K562 (cell line): ENCODE data around the gene YKT6. TPM values are rescaled to one million over a fixed set of nuclear protein-coding genes. Genes with fewer than 3 reads are reported as not detected.

ENCODE experiments used
- CBFA2T2 ChIP-seq: fragments of 450-650 bp; conservative IDR thresholded peaks from 2 replicates; pipeline ENCODE4 v1.6.1; 2017; ENCODE audit warnings: mild to moderate bottlenecking
- CREM ChIP-seq: IDR thresholded peaks from 2 replicates; pipeline ENCODE4 v1.6.1; 2014; ENCODE audit warnings: antibody characterized with exemption, low read depth
- ESRRA ChIP-seq: fragments of 450-650 bp; IDR thresholded peaks from 2 replicates; pipeline ENCODE4 v1.6.1; 2014; ENCODE audit warnings: low read depth, mild to moderate bottlenecking, moderate library complexity, borderline replicate concordance
- GTF2A2 ChIP-seq: IDR thresholded peaks from 2 replicates; pipeline ENCODE4 v1.6.1; 2016; ENCODE audit warnings: mild to moderate bottlenecking, missing genetic modification characterization, missing compliant biosample characterization
- HEY1 ChIP-seq: fragments of 250-450 bp; sonication (Bioruptor Pico); IDR thresholded peaks from 2 replicates; pipeline ENCODE4 v1.5.0; 2020; ENCODE audit warnings: mild to moderate bottlenecking, moderate library complexity, borderline replicate concordance
- MAFK ChIP-seq: IDR thresholded peaks from 2 replicates; pipeline ENCODE4 v1.6.1; 2011; ENCODE audit warnings: low read length, improper control_type of control experiment
- PRDM10 ChIP-seq: fragments of 450-650 bp; IDR thresholded peaks from 2 replicates; pipeline ENCODE4 v1.6.1; 2018; ENCODE audit not compliant: partially characterized antibody
- RBBP5 ChIP-seq: fragments of 200-600 bp; sonication (generic); IDR thresholded peaks from 2 replicates; pipeline ENCODE4 v1.6.1; 2012; ENCODE audit warnings: borderline replicate concordance, mild to moderate bottlenecking, low read length, control low read depth, inconsistent platforms; ENCODE audit not compliant: insufficient read depth, poor library complexity, severe bottlenecking
- REST ChIP-seq, 2 experiments: fragments of 450-650 bp; formaldehyde crosslinking in 1 of 2; IDR thresholded peaks; 2 replicates each; pipeline versions ENCODE4 v1.4.0 to v1.6.1; 2014 to 2020; ENCODE audit warnings: mild to moderate bottlenecking in 2 of 2, borderline replicate concordance in 1 of 2, low read depth in 1 of 2
- ZBTB8A ChIP-seq: fragments of 450-650 bp; IDR thresholded peaks from 2 replicates; pipeline ENCODE4 v1.6.1; 2018; ENCODE audit warnings: mild to moderate bottlenecking, moderate library complexity; ENCODE audit not compliant: partially characterized antibody
- ZNF165 ChIP-seq: fragments of 250-450 bp; sonication (Bioruptor Pico); IDR thresholded peaks from 2 replicates; pipeline ENCODE4 v1.4.0; 2020; ENCODE audit warnings: borderline replicate concordance
- ZNF696 ChIP-seq: fragments of 250-450 bp; sonication (Bioruptor Pico); conservative IDR thresholded peaks from 2 replicates; pipeline ENCODE4 v1.4.0; 2020; ENCODE audit warnings: mild to moderate bottlenecking, moderate library complexity
- polyA plus RNA-seq, 8 experiments: library from polyadenylated mRNA; depleted of rRNA in 4 of 8; stranded (reverse) in 5 of 8; unstranded in 3 of 8; fragments of >200 nt; fragmentation: Nextera tagmentation in 2 of 8; fragmentation: Illumina TruSeq in 1 of 8; extraction: Ambion mirVana in 2 of 8; extraction: Trizol in 1 of 8; gene quantifications; 2 replicates each; pipeline versions ENCODE4 v1.2.1 to v1.2.3, GENCODE V29; 2011 to 2014; ENCODE audit warnings: inconsistent platforms in 1 of 8, missing spikeins in 1 of 8
- total RNA-seq, 7 experiments: library from RNA; depleted of rRNA in 6 of 7; stranded (reverse); fragments of >200 nt in 6 of 7; fragmentation: Illumina TruSeq in 2 of 7; extraction: Trizol in 2 of 7; gene quantifications; 2 replicates each; pipeline versions ENCODE4 v1.2.1 to v1.2.3, GENCODE V29; 2011 to 2021; ENCODE audit warnings: low replicate concordance in 1 of 7
- TF ChIP-seq, protein P1 (sequence below): fragments of 450-650 bp; formaldehyde crosslinking; IDR thresholded peaks from 2 replicates; pipeline ENCODE4 v1.4.0; 2020; ENCODE audit warnings: mild to moderate bottlenecking, moderate library complexity
- TF ChIP-seq, protein P2 (sequence below): fragments of 450-650 bp; IDR thresholded peaks from 2 replicates; pipeline ENCODE4 v1.6.1; 2016; ENCODE audit warnings: missing biosample characterization, missing genetic modification characterization

YKT6 gene
- total and polyA plus RNA-seq, 9 of the 15 experiments (the other 6 are each of a cell fraction or from before 2014, with no cell fraction given), result 1.6 to 90.6 (median 75.1) TPM

DNA sequence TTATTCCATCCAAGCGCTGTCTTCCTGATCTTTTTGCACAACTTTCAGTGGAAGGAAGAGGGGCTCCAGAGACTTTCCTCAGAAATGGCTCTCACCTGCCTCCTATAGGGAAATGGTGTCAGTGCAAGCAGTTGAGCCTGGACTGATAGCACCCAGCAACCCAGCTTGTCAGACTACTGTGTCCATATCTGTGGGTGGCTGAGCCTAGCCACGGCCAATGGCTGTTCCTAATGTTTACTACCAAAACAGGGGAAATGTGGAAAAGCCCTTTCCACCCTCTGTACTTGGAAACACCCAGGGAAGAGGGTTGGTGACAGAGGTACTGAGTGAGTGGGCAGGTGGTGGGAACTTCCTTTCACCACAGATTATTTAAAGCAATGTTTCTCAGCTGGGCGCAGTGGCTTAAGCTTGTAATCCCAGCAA, 4.3 kb upstream of the YKT6 start (continued):
- no peak for TF ChIP-seq PRDM10
- no peak for TF ChIP-seq CBFA2T2
- peak; percentile 81 for TF ChIP-seq REST (IDR thresholded peaks at IDR 0.05; ENCODE audit: borderline replicate concordance)
- TF ChIP-seq REST (CRISPR knock-in tag; IDR thresholded peaks at IDR 0.05; ENCODE audit: low read depth), result no peak
- TF ChIP-seq RBBP5, result no peak
- 0 out of 2 replicates have a peak, but pooled peaks have one; percentile 7 for TF ChIP-seq MAFK
- no peak for TF ChIP-seq ZNF696 (CRISPR knock-in tag)
- no peak for TF ChIP-seq ESRRA
- TF ChIP-seq, protein P1, sequence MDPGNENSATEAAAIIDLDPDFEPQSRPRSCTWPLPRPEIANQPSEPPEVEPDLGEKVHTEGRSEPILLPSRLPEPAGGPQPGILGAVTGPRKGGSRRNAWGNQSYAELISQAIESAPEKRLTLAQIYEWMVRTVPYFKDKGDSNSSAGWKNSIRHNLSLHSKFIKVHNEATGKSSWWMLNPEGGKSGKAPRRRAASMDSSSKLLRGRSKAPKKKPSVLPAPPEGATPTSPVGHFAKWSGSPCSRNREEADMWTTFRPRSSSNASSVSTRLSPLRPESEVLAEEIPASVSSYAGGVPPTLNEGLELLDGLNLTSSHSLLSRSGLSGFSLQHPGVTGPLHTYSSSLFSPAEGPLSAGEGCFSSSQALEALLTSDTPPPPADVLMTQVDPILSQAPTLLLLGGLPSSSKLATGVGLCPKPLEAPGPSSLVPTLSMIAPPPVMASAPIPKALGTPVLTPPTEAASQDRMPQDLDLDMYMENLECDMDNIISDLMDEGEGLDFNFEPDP (CRISPR knock-in tag), result no peak
- TF ChIP-seq GTF2A2 (tag), result no peak
- no peak for TF ChIP-seq ZNF165 (CRISPR knock-in tag)
- TF ChIP-seq, protein P2, sequence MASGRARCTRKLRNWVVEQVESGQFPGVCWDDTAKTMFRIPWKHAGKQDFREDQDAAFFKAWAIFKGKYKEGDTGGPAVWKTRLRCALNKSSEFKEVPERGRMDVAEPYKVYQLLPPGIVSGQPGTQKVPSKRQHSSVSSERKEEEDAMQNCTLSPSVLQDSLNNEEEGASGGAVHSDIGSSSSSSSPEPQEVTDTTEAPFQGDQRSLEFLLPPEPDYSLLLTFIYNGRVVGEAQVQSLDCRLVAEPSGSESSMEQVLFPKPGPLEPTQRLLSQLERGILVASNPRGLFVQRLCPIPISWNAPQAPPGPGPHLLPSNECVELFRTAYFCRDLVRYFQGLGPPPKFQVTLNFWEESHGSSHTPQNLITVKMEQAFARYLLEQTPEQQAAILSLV (tag), result no peak
- no peak for TF ChIP-seq ZBTB8A
- peak; percentile 47; the same call in 1 of the 2 replicates for TF ChIP-seq CREM
- no peak for TF ChIP-seq HEY1 (CRISPR knock-in tag)
